ENCODE data around the gene KLF15. TPM values are rescaled to one million over a fixed set of nuclear protein-coding genes. Genes with fewer than 3 reads are reported as not detected.

The KLF15 gene
- total RNA-seq, 1 donor from 2014 or later: 5.7 TPM

- no peak for TF ChIP-seq CTCF (IDR thresholded peaks at IDR 0.05)
- H3K4me1 Mint-ChIP-seq (ENCODE audit: unreplicated experiment): no peaks in the 10 kb centered on the region
- H3K9me3 Mint-ChIP-seq (ENCODE audit: unreplicated experiment): peaks cover 22% of the 10 kb centered on the region
- no peaks in the 10 kb centered on the region for H3K36me3 Mint-ChIP-seq (ENCODE audit: unreplicated experiment)
- no peak overlapping the region for H3K27ac Mint-ChIP-seq (ENCODE audit: unreplicated experiment)
- no peak overlapping the region for H3K4me3 Mint-ChIP-seq (ENCODE audit: unreplicated experiment)
- DNase-seq (ENCODE audit: extremely low spot score, unreplicated experiment): no peak
- peaks cover 24% of the 10 kb centered on the region for H3K27me3 Mint-ChIP-seq (ENCODE audit: unreplicated experiment)
Measured at GRCh38 chr3:126326629-126327028, 30.6 kb downstream of the KLF15 start.

DNA sequence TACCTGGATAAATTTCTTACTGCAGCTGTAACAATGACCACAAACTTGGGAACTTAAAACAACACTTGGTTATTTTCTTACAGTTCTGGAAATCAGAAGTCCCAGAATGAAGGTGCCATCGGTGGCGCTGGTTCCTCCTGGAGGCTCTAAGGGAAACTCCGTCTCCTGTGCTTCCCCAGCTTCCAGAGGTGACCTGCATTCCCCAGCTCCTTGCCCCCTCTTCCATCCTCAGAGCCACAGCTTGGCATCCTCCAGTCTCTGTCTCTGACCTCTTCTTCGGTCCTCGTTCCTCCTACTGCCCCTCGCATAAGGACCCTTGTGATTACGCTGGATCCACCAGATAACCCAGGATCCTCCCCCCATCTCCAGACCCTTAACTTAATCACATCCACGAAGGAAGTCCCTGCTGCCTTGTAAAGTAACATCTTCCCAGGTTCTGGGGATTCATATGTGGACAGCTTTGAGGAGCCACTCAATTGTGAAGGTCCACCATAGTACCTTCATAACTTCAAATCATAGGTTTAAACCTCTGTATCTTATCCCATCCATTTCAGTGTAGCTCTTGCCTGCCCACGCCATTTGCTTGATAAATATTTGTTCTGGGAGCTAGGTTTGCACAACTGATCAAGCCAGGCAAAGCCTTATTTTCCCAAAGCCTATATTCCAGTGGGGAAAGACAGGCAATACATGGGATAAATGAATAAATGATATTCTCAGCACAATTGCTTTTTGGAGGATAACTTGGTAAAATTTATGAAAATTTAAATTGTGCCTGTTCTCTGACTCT is 34.8 kb downstream of the KLF15 start:
- no peak for DNase-seq (ENCODE audit: extremely low spot score, unreplicated experiment)
- H3K4me1 Mint-ChIP-seq (ENCODE audit: unreplicated experiment): peaks cover 2% of the 10 kb centered on the region
- no peak overlapping the region for H3K4me3 Mint-ChIP-seq (ENCODE audit: unreplicated experiment)
- peaks cover 40% of the 10 kb centered on the region for H3K27me3 Mint-ChIP-seq (ENCODE audit: unreplicated experiment)
- H3K9me3 Mint-ChIP-seq (ENCODE audit: unreplicated experiment): peaks cover 13% of the 10 kb centered on the region
- H3K36me3 Mint-ChIP-seq (ENCODE audit: unreplicated experiment): no peaks in the 10 kb centered on the region
- H3K27ac Mint-ChIP-seq (ENCODE audit: unreplicated experiment): no peak overlapping the region
- TF ChIP-seq CTCF (IDR thresholded peaks at IDR 0.05): no peak

- Mint-ChIP-seq H3K4me3 (ENCODE audit: unreplicated experiment) (no peak overlapping the region), H3K9me3 (ENCODE audit: unreplicated experiment) (peaks cover 12% of the 10 kb centered on the region)
- no peak for TF ChIP-seq CTCF (IDR thresholded peaks at IDR 0.05)
Measured at GRCh38 chr3:126321490-126321889, 35.7 kb downstream of the KLF15 start.

DNA sequence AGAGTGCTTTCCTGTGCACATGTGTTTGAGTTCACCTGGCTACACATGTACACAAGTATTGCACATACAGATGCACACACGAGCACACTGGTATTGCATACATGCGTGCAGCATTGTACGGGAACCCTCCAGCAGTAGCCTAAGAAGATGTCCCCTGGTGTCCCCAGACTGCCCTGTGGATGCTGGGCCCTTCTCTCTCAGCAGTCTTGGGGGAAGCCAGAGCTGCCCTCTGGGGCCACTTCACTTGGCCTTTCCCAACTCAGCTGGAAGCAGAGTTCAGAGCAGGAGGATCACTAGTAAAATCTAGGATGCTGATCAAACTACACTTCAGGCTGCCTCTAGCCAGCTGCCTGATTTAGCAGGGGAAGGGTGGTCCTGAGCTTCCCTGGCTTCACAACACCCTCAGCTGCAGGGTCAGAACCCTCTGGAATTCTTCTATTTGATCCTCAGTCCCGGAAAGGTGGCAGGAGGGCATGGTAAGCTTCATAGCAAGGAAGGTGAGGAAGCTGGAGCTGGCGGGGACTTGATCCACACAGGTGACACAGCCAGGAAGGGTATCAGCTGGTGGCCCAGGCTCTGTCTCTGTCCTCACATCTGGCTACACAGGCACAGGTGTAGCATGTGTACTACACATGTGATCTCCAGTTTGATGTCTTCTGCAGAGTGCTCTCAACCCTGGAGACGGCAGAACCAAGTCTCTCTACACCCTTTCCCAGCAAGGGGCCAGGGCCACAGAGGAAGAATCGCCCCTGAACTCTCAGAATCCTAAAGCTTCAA is 36.5 kb downstream of the KLF15 start:
- Mint-ChIP-seq H3K36me3 (ENCODE audit: unreplicated experiment) (no peaks in the 10 kb centered on the region), H3K27me3 (ENCODE audit: unreplicated experiment) (peaks cover 42% of the 10 kb centered on the region), H3K27ac (ENCODE audit: unreplicated experiment) (no peak overlapping the region), H3K4me1 (ENCODE audit: unreplicated experiment) (peaks cover 2% of the 10 kb centered on the region), H3K9me3 (ENCODE audit: unreplicated experiment) (peaks cover 8% of the 10 kb centered on the region), H3K4me3 (ENCODE audit: unreplicated experiment) (no peak overlapping the region)
- peak; percentile 57 for DNase-seq (ENCODE audit: extremely low spot score, unreplicated experiment)
- TF ChIP-seq CTCF (IDR thresholded peaks at IDR 0.05): no peak

More at GRCh38 chr3:126321490-126321889, 35.7 kb downstream of the KLF15 start:
- DNase-seq (ENCODE audit: extremely low spot score, unreplicated experiment): peak; percentile 63
- peaks cover 2% of the 10 kb centered on the region for H3K4me1 Mint-ChIP-seq (ENCODE audit: unreplicated experiment)
- H3K36me3 Mint-ChIP-seq (ENCODE audit: unreplicated experiment): no peaks in the 10 kb centered on the region
- H3K27ac Mint-ChIP-seq (ENCODE audit: unreplicated experiment): no peak overlapping the region
- H3K27me3 Mint-ChIP-seq (ENCODE audit: unreplicated experiment): peaks cover 44% of the 10 kb centered on the region

DNA sequence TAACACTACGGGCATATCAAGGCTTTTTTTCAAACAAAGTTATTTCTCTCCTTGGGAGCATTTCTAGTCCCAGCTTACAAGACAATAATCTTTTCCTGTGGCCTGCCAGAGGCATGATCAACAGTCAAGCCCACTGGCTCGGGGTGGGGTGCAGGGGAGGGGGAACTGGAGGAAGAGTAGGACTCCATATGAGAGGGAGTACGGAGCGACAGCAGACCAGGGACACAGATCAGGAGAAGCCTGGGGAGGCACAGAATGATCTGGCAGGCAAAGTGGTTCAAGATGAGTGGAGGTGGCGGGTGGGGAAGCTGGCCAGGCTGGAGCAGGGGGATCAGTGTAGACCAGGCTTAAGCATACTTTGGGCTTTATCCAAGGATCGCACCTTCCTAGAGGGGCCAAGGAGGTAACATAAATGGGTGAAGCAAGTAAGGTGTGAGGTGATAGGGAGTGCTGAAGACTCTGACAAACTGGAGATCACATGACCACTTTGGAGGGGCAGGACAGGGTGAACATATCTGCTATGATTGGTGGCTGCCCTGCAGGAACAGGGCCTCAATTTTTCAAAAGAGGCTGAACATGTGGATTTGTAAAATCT is 37.4 kb downstream of the KLF15 start:
- no peak for DNase-seq (ENCODE audit: extremely low spot score, unreplicated experiment)
- no peak for TF ChIP-seq CTCF (IDR thresholded peaks at IDR 0.05)
- no peak overlapping the region for H3K4me3 Mint-ChIP-seq (ENCODE audit: unreplicated experiment)
- peaks cover 8% of the 10 kb centered on the region for H3K9me3 Mint-ChIP-seq (ENCODE audit: unreplicated experiment)
- no peak overlapping the region for H3K27ac Mint-ChIP-seq (ENCODE audit: unreplicated experiment)
- H3K36me3 Mint-ChIP-seq (ENCODE audit: unreplicated experiment): no peaks in the 10 kb centered on the region
- H3K4me1 Mint-ChIP-seq (ENCODE audit: unreplicated experiment): peaks cover 2% of the 10 kb centered on the region
- peaks cover 42% of the 10 kb centered on the region for H3K27me3 Mint-ChIP-seq (ENCODE audit: unreplicated experiment)
